HG02885 (cell line): ENCODE results near the gene LRRC10.

Experiments used
- ATAC-seq: cut with Tn5 transposase; IDR thresholded peaks from one replicate; pipeline ENCODE4 v1.9.1; 2021; ENCODE audit warnings: mild to moderate bottlenecking; ENCODE audit not compliant: unreplicated experiment, poor library complexity

The LRRC10 gene

GRCh38 chr12:69570545-69571399, 39.9 kb downstream of the LRRC10 start:
- peak; percentile 84 for ATAC-seq

GRCh38 chr12:69570000-69570516, 40.6 kb downstream of the LRRC10 start:
- ATAC-seq: no peak

GRCh38 chr12:69569236-69569635, 41.5 kb downstream of the LRRC10 start:
- no peak for ATAC-seq

GRCh38 chr12:69566603-69567002, 44.1 kb downstream of the LRRC10 start:
- no peak for ATAC-seq

- ATAC-seq: no peak
These were observed 47.4 kb downstream of the LRRC10 start for GRCh38 chr12:69563166-69563762.
